ENCODE results near the gene EFNB3.

Gene EFNB3

DNA sequence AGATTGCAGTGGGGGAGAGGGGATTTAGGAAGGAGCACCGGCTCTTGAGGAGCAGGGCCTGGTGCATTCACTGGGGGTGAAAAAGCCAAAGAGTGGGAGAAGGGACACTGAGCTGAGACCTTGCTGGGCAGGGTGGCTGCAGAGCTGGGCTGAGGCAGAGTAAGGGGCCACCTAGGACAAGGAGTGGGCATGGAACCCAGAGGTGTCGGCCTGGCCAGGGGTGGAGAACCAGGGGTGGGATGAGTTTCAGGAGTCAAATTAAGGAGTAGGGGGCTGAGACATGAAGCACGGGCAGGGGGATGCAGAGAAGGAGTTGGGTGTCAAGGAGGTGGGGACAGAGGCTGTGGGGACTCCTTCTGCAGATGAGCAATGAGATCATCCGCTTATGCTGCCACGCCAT, 32.6 kb downstream of the EFNB3 start (continued):
- TF ChIP-seq ZNF571 (tag by site-specific recombination; IDR thresholded peaks at IDR 0.05), result no peak
- TF ChIP-seq, protein P1, sequence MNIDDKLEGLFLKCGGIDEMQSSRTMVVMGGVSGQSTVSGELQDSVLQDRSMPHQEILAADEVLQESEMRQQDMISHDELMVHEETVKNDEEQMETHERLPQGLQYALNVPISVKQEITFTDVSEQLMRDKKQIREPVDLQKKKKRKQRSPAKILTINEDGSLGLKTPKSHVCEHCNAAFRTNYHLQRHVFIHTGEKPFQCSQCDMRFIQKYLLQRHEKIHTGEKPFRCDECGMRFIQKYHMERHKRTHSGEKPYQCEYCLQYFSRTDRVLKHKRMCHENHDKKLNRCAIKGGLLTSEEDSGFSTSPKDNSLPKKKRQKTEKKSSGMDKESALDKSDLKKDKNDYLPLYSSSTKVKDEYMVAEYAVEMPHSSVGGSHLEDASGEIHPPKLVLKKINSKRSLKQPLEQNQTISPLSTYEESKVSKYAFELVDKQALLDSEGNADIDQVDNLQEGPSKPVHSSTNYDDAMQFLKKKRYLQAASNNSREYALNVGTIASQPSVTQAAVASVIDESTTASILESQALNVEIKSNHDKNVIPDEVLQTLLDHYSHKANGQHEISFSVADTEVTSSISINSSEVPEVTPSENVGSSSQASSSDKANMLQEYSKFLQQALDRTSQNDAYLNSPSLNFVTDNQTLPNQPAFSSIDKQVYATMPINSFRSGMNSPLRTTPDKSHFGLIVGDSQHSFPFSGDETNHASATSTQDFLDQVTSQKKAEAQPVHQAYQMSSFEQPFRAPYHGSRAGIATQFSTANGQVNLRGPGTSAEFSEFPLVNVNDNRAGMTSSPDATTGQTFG (tag by site-specific recombination; IDR thresholded peaks at IDR 0.05; ENCODE audit: borderline replicate concordance), result no peak
- TF ChIP-seq KLF16 (tag by site-specific recombination; IDR thresholded peaks at IDR 0.05), result no peak
- no peak for TF ChIP-seq ZNF10 (tag by site-specific recombination; IDR thresholded peaks at IDR 0.05)
- TF ChIP-seq ZNF292 (tag by site-specific recombination; IDR thresholded peaks at IDR 0.05; ENCODE audit: borderline replicate concordance, low read depth), result no peak
- no peak for TF ChIP-seq TRIM28 (IDR thresholded peaks at IDR 0.05; ENCODE audit: borderline replicate concordance, low read length)
- TF ChIP-seq ZEB2 (tag by site-specific recombination; IDR thresholded peaks at IDR 0.05), result no peak
- no peak for TF ChIP-seq ZNF140 (tag by site-specific recombination; IDR thresholded peaks at IDR 0.05)

DNA sequence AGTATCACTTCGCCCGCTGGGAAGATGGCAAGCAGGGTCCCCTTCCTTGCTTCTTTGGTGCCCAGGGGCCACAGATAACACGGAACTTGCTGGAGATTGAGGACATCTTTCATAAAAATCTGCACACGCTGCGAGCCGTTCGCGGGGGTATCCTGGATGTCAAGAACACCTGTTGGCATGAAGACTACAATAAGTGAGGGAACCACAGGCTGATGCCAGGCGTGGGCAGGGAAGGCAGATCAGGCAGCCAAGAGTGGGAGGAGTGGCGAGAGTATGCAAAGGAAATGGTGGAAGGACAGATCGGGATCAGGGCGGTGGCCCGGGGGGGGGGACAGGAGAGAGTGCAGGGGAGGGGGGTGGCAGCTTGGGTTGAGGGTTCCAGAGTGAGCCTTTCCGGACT, 34.7 kb downstream of the EFNB3 start:
- ChIA-PET CTCF (no interaction called here), POLR2A (no interaction called here)
- Histone ChIP-seq H3K4me3 (ENCODE audit: low read depth, low read length) (no peak overlapping the region), H3K4me1 (ENCODE audit: control insufficient read depth, insufficient read depth, low read length) (no peaks in the 10 kb centered on the region), H3K9me3 (ENCODE audit: control insufficient read depth, insufficient read depth, low read depth, low read length) (no peaks in the 10 kb centered on the region), H3K27ac (ENCODE audit: extremely low read depth, low read depth, low read length) (no peak overlapping the region), H3K36me3 (ENCODE audit: control insufficient read depth in 2 of 2, insufficient read depth in 1 of 2, low read length in 2 of 2) (no peaks in the 10 kb centered on the region)
- TF ChIP-seq SCRT2 (tag by site-specific recombination; IDR thresholded peaks at IDR 0.05) (0 out of 2 replicates have a peak, but pooled peaks have one; percentile 35), ZNF10 (tag by site-specific recombination; IDR thresholded peaks at IDR 0.05) (no peak), KLF8 (tag by site-specific recombination; IDR thresholded peaks at IDR 0.05) (no peak)
- TF ChIP-seq, protein P2, sequence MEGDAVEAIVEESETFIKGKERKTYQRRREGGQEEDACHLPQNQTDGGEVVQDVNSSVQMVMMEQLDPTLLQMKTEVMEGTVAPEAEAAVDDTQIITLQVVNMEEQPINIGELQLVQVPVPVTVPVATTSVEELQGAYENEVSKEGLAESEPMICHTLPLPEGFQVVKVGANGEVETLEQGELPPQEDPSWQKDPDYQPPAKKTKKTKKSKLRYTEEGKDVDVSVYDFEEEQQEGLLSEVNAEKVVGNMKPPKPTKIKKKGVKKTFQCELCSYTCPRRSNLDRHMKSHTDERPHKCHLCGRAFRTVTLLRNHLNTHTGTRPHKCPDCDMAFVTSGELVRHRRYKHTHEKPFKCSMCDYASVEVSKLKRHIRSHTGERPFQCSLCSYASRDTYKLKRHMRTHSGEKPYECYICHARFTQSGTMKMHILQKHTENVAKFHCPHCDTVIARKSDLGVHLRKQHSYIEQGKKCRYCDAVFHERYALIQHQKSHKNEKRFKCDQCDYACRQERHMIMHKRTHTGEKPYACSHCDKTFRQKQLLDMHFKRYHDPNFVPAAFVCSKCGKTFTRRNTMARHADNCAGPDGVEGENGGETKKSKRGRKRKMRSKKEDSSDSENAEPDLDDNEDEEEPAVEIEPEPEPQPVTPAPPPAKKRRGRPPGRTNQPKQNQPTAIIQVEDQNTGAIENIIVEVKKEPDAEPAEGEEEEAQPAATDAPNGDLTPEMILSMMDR (tag by site-specific recombination; IDR thresholded peaks at IDR 0.05), result no peak

DNA sequence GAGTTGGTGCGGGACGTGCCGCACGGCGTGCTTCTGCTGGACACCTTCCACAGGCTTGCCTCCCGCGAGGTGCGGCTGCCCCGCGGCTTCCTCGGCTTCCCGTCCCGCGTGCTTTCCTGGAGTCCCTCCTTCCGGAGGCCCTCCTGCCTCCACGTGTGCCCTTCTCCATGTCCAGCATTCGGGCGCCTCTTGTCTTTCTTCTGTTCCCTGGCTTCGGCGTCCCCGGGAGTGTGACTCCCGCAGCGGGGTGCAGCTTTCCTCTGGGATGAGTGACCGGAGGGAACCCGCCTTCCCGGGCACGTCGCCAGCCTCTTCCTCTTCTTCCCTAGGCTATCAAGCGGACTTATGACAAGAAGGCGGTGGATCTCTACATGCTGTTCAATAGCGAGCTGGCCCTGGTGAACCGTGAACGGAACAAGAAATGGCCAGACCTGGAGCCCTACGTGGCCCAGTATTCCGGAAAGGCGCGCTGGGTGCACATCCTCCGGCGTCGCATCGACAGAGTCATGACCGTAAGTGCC, 35.5 kb downstream of the EFNB3 start:
- ChIA-PET POLR2A (no interaction called here), CTCF (interaction anchor here (0.7 to 6.2 kb wide), 2 partner anchors 14 to 41 kb away, joined by 3 to 156 read pairs; no protein-coding TSS in a partner anchor)
- Histone ChIP-seq H3K4me3 (ENCODE audit: low read depth, low read length) (no peak overlapping the region), H3K27ac (ENCODE audit: extremely low read depth, low read depth, low read length) (no peak overlapping the region), H3K4me1 (ENCODE audit: control insufficient read depth, insufficient read depth, low read length) (no peaks in the 10 kb centered on the region), H3K9me3 (ENCODE audit: control insufficient read depth, insufficient read depth, low read depth, low read length) (no peaks in the 10 kb centered on the region), H3K36me3 (ENCODE audit: control insufficient read depth in 2 of 2, insufficient read depth in 1 of 2, low read length in 2 of 2) (no peaks in the 10 kb centered on the region)
- TF ChIP-seq ZNF658 (tag by site-specific recombination; IDR thresholded peaks at IDR 0.05) (no peak), ZNF132 (tag by site-specific recombination; IDR thresholded peaks at IDR 0.05; ENCODE audit: borderline replicate concordance) (no peak), ZNF211 (tag by site-specific recombination; IDR thresholded peaks at IDR 0.05; ENCODE audit: low read depth) (no peak), ZNF133 (tag by site-specific recombination; IDR thresholded peaks at IDR 0.05) (no peak), GLIS1 (tag by site-specific recombination; IDR thresholded peaks at IDR 0.05) (no peak), ZNF555 (tag by site-specific recombination; conservative IDR thresholded peaks at IDR 0.05) (no peak), ZSCAN16 (tag by site-specific recombination; IDR thresholded peaks at IDR 0.05) (no peak), OSR2 (tag by site-specific recombination; IDR thresholded peaks at IDR 0.05) (no peak), ZNF792 (tag by site-specific recombination; IDR thresholded peaks at IDR 0.05) (no peak), ZBTB17 (tag by site-specific recombination; IDR thresholded peaks at IDR 0.05) (no peak), ZNF549 (tag by site-specific recombination; IDR thresholded peaks at IDR 0.05) (no peak), ZNF221 (tag by site-specific recombination; IDR thresholded peaks at IDR 0.05; ENCODE audit: borderline replicate concordance) (no peak), SCRT1 (tag by site-specific recombination; IDR thresholded peaks at IDR 0.05; ENCODE audit: borderline replicate concordance) (no peak)
- TF ChIP-seq, protein P3, sequence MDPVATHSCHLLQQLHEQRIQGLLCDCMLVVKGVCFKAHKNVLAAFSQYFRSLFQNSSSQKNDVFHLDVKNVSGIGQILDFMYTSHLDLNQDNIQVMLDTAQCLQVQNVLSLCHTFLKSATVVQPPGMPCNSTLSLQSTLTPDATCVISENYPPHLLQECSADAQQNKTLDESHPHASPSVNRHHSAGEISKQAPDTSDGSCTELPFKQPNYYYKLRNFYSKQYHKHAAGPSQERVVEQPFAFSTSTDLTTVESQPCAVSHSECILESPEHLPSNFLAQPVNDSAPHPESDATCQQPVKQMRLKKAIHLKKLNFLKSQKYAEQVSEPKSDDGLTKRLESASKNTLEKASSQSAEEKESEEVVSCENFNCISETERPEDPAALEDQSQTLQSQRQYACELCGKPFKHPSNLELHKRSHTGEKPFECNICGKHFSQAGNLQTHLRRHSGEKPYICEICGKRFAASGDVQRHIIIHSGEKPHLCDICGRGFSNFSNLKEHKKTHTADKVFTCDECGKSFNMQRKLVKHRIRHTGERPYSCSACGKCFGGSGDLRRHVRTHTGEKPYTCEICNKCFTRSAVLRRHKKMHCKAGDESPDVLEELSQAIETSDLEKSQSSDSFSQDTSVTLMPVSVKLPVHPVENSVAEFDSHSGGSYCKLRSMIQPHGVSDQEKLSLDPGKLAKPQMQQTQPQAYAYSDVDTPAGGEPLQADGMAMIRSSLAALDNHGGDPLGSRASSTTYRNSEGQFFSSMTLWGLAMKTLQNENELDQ (tag by site-specific recombination; IDR thresholded peaks at IDR 0.05; ENCODE audit: low read depth), result no peak
- TF ChIP-seq, protein P4, sequence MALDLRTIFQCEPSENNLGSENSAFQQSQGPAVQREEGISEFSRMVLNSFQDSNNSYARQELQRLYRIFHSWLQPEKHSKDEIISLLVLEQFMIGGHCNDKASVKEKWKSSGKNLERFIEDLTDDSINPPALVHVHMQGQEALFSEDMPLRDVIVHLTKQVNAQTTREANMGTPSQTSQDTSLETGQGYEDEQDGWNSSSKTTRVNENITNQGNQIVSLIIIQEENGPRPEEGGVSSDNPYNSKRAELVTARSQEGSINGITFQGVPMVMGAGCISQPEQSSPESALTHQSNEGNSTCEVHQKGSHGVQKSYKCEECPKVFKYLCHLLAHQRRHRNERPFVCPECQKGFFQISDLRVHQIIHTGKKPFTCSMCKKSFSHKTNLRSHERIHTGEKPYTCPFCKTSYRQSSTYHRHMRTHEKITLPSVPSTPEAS (tag by site-specific recombination; IDR thresholded peaks at IDR 0.05), result no peak

All from HEK293 (cell line).